GM18498 (cell line): Measurements from ENCODE around the gene EGR4.

Source experiments
- ATAC-seq: cut with Tn5 transposase; IDR thresholded peaks from one replicate; pipeline ENCODE4 v1.9.1; 2021; ENCODE audit warnings: mild to moderate bottlenecking, moderate library complexity; ENCODE audit not compliant: unreplicated experiment

The EGR4 gene

DNA sequence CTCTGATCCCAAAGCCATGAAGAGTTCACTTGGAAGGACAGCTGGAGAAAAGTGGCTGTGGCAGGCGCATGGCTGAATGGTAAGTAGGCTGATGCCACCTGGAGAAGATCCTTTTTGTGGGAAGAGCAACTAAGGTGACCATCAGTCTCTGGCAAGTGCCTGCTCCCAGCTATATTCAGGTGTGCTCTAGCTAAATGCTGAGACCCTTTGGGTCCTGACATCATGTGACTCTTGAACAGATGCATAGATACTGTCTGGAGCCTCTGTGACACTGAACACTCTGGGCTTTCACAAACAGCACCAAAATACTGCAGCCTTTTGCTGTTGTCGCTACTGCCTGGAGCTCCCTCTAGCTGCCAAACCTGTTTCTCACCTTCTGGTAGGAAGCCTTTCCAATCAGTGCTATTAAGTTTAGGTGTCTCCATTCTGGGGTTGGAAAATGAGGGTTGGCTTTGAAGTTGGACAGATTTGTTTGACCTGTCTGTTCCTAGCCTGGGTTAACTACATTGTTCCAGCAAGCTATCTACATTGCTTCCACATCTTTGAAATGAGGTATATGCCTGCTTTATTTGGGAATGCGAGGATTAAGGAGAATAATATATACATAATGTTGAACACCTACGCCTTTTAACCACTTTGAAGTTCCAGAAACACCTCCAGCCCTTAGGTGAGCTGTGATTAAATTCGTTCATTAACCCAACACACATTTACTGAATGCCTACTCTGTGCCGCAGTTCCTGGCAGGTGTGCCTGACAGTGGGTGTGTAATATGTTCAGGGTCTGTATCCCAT lies 3.1 kb downstream of the EGR4 start:
- ATAC-seq = no peak

DNA sequence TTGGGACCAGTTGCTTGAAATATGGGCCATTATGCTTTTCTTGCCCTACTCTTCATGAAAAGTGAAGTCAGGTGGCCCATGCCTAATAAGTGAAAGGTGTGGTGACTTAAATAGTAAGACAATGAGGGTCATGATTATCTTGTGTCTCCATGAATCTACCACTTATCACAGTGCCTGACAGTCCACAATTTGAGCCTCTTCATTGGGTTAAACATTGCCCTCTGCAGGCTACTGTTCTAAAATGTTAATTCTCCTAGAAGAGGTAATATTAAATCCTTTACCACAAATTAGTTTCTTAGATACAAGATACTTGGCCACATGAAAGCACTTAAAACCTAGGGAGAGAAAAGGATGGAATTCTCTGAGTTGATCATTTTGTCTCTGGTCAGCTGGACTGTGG lies 4.0 kb downstream of the EGR4 start:
- ATAC-seq = no peak

DNA sequence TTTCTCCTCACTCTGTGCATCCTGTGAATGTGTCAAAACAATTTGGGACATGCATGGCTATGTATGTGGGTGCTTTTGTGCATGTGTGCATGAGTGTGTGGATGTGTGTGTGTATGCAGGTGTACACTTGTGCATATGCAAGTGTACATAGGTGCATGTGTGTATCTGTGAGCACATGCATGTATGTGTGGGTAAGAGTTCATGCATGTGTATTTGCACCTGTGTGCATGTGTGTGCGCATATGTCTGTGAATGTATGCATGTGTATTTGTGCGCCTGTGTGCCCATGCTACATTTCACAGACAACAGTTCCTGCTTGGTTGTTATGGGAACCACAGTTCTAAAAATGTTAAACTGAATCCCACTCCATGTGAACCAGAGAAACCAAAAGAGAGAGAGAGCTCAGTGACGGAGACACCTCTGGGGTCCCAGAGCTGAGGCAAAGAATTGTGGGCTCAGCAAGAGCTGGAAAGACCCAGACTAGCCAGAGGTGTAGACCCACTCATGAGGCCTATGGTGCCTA lies 7.2 kb downstream of the EGR4 start:
- no peak for ATAC-seq

DNA sequence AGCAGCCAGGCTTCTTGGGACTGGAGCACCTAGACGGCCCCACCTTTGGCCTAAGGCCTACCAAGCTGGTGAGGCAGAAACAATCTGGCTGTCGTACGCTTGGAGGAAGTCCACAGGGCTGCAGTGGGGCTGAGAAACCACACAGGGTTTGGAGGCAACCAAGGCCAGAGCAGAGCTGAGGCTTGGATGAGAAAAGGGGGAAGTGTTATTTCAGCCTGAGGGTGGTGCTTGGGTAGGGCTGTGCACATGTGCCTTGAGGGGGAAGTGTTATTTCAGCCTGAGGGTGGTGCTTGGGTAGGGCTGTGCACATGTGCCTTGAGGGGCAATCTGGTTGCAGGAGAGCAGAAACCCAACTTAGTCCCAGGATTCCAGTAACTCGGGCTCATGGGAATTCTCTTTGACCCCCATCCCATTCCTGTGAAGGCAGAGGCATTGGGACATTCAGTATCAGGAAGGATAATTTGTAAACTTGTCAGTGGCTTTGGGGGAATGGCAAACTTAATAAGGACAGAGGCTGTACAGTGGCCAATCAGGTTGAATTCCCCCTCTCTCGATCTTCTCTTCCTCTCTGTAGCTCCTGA lies 8.1 kb downstream of the EGR4 start:
- peak; percentile 53 for ATAC-seq

DNA sequence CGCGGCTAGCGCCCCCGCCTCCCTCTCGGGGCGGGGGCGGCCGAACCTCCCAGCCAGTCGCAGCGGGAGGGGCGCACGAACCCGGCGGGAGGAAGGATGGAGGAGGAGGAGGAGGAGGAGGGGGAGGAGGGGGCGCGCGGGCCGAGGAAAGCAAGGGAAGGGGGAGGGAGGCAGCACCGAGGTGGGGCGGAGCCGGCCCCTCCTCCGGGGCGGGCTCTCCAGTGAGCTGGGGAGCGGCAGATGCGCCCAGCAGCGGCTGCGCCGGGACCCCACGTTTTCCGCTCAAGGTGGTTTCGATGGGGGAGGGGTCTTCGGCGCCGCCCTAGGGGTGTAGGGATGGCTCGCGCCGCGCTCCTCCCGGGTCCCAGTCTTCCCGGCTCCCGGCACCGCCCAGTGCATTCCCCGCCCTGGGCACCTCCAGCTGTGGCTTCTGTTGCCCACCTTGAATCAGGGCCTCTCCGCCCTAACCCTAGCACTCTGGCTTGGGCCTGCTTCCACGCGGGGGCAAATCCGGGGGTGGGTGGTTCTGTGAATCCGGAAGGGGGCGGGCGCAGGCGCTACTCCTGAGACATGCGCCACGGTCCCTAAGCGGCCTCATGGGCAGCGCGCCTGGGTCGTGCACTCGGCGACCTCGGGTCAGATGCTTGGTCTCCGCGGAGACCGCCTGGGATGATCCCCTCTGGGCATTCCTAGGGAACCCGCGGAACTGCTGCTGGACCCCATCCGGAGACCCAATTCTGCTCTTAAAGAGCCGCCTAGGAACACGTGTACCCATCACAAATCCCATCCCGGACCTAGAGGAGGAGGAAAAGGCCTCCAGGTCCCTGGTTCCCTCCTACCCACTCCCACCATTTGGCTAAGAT lies 8.8 kb downstream of the EGR4 start, which contains the start of gene FBXO41:
Gene FBXO41 (minus strand): TSS at position 183 of the 863 bp plus-strand sequence. CDS start 14,848 bp downstream, outside the sequence.
- peak; percentile 83 for ATAC-seq

DNA sequence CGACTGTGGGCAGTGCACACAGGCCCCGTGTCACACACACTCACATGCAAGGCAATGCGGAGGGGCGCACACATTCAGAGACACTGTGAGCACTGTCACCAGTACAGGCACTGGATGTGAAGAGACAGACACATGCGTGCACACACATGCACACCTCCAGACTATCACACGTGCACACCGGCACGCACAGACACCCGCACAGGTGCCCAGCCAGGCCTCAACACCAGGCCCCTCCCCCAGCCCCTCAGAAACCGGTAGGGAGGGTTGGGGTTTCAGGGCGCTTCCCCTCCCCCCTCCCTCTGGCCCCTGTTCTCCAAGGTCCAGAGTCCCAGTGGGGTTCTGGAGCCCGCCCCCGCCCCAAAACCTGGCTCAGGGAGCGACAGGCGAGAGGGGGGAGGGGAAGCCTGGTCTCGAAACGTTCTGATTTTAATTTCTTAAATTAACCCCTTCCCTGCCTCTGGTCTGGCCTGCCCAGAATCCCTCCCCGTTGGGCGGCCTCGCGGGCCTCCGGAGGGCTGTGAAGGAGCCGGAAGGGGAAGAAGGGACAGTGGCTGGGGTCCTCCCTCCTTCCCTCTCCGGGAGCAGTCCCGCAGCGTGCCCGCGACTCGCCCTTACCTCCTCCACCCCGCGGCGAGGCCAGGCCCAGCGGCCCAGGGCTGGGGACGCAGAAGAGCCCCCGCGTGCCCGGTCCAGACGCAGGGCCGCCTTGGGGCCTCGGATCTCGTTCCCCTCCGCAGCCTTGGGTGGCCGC lies 9.6 kb downstream of the EGR4 start:
- ATAC-seq = peak; percentile 24

DNA sequence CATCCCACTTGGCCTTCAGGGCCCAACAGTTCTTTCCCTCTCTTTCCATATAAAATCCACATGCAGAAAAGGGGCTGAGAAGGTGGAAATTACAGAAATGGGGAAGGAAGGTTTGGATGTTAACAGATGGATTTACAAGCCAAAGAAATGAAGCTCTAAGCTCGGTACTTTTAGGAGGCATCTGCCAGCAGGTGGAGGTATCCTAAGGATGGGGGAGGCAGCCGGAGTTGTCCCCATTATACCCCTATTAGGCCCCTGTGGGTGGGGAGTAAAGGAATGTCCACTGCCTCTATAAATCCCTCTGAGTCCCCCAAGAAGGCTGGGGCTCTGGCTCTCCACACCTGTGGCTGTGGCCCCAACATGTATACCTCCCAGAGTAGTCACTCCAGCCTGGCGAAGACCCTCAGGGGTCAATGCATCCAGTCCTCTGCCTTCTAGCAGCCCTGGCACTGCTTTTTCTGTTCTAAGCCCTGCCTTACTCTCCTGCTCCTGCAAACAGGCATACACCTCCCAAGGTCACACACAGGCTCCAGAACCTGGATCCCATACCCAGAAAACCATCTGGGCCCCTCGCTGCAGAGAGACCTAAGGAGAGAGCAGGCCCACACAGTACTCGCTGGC lies 10.3 kb downstream of the EGR4 start:
- ATAC-seq = no peak

DNA sequence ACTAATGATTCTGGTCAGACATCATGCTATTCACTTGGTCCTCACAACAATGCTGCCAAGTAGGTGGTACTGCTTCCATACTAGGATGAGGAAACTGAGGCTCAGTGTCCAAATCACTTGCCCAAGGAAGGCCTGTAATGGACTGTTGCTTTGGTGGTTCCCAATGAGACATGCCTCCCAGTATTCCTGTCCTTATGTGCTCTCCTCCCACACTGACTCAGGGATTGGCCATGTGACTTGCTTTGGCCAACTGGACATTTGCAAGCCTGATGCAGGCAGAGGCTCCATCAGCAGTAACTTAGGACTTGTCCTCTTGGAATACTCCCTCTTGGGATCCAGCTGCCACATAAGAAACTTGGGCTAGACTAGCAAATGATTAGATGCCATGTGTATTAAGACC lies 12.1 kb downstream of the EGR4 start:
- ATAC-seq = no peak

DNA sequence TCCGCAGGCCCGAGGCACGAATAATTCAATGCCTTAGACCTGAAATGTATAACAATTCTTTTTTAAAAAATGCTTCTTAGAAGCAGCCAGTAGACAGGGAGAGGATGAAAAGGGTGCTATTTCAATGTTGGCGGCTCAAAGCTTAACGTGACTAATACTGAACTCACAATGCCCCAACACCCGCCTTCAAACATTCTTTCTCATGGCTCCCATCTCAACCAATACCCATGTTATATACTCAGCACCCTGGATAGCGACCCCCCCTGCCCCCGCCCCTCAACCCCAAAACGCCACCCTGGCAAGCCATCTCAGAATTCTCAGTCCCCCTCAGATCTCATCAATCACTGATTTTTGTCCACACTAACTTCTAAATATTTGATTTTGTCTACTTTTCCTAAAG lies 13.5 kb downstream of the EGR4 start:
- ATAC-seq = no peak

DNA sequence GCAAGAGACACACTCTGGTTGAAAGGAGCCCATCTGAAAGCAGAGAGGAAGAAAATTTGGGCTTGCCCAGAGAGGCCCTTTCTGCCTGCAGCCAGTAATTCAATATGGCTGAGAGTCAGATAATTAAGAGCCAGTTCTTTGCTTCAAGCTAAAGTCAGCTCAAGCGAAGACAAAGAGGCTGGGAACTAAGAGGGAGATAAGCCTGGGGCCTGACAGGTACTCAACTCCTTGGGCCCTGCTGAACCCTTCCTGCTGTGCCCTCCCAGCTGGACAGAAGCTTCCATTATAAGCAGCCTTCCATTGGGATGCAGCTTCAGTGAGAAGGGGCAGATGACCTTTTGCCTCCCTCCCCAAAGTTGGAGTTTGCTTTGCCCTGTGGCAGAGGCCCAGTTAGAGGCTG lies 21.1 kb downstream of the EGR4 start:
- no peak for ATAC-seq

DNA sequence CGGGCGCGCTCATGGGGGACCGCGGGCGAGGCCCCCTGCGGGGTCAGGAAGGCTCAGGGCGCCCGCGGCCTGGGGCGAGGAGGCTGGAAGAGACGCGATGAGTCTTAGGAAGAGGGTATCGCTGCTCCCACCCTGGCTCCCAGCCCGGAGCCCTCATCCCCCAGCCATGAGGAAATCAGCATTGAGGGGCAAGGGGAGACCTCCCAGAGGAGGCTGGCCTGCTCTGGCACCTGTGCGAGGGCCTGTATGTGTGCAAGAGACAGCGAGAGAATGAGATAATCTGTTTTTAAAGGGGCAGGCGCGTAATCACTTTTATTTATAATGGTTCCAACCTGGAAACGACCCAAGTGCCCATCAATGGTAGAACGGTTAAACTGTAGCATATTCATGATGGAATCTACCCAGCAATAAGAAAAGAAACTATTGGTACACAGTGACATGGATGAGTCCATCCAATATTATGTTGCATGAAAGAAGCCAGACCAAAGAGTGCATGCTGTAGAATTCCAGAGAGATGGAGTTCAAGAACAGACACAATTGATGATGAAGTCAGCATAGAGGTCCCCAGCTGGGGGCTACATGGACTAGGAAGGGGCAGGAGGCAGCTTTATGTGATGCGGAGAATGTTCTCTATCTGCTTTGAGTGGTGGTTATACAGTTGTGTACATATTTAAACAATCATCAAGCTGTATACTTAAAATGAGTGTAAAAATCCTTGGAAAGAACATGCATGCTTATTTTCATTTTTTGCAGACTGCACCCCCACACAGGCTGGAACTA lies 23.5 kb downstream of the EGR4 start:
- no peak for ATAC-seq

DNA sequence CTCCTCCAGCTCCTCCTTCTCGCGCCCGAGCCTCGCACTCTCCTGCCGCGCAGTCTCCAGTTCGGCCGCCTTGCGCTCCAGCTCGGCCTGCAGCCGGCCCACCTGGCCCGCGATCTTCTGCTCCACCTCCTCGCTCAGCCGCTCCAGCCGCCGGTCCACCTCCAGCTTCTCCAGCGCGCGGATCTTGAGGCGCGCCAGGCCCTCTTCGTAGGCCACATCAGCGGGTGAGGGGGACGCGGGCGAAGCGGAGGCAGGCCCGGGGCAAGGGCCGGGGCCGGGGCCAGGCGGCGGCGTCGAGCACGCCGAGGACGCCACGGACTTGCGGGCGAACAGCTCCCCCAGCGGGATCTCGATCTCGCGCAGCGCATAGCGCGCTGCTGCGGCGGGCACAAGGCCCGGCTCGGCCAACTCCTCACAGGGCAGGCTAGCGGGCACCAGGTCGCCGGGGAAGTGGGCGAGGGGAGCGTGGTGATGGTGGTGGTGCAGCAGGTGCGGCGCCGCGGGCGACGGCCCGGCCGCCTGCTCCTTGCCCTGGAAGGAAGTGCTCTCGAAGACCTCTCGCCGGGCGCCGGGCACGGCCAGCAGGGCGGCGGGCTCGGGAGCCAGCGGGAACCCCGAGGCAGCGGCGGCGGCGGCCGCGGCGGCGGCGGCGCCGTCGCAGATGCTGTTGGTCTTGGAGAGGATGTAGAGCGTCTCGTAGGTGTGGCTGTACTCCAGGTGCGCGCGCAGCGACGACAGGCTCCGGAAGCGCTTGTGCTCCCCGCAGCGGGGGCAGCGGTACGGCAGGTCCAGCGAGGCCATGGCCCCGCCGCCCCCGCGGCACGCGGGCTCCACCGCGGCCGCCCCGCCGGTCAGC lies 24.3 kb downstream of the EGR4 start:
- ATAC-seq = peak; percentile 59

DNA sequence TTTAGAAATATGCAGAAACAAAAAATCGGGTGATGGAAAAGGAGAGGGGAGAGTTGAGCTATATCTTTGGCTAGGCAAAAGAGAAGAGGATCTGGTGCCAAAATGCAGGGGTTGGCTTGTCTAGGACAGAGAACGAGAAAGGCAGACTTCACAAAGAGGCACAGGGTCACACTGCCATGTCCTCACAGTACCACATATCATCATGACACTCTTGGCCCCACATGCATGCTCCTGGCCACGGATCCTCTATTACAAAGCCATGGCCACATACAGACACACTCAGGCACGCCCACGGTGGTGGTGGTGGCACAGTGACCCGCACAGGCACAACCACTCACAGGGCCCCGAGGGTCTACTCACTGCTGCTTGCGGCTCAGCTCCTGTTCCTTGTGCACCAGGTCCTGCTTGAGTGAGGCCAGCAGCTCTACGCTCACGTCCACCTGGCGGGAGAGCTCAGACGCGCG lies 24.9 kb downstream of the EGR4 start:
- no peak for ATAC-seq

DNA sequence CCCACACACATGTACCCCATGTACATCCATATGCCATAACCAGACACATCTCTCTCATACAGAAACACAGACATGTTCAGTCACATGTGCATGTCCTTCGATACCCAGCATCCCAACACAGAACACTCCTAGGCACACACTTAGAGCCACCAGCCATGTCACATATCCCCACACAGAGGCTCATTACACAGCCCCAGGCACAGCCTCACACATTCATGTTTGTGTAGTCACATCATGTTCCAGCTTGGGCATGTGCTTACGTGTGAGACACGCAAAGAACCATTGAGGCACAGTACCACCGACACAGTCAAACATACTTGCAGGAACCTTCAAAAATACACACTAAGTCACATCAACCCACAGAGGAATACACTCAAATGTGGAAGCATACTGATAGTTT lies 26.3 kb downstream of the EGR4 start:
- no peak for ATAC-seq

DNA sequence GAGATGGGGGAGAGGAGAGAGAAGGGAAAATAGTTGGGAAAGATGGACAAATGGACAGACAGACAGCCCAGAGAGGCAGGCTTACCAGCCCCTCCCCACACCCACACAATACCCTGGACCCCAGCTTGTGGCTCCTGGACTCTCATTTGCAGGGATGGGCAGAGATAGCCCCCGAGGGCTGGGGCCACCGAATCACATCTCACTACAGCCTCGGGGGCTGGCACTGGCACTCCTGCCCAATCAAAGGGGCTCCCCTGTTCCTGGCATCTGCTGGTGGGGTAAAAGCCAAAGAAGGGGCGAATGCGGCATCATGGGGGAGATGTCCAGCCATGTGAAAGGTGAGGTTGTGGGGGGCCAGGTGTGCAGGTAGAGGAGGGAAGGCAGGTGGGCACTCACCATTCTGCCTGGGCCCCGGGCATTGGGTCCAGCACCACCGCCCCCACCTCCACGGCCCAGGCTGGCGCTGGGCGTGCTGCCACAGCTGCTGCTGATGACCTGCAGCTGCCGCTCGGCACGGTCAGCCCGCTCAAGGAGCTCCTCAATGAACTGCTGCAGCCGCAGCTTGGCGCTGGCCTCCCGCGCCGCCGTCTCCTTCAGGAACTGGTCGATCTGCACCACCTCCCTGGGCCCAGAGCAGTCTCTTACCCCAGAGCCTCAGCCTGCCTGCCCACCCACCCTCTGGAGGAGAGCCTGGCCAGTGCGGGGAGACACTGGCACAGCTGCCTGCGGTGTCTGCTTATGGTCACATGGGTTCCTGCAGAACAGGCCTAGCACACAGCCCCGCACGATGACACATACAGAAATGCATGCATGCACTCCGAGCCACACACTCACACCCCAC lies 27.1 kb downstream of the EGR4 start:
- ATAC-seq = no peak

DNA sequence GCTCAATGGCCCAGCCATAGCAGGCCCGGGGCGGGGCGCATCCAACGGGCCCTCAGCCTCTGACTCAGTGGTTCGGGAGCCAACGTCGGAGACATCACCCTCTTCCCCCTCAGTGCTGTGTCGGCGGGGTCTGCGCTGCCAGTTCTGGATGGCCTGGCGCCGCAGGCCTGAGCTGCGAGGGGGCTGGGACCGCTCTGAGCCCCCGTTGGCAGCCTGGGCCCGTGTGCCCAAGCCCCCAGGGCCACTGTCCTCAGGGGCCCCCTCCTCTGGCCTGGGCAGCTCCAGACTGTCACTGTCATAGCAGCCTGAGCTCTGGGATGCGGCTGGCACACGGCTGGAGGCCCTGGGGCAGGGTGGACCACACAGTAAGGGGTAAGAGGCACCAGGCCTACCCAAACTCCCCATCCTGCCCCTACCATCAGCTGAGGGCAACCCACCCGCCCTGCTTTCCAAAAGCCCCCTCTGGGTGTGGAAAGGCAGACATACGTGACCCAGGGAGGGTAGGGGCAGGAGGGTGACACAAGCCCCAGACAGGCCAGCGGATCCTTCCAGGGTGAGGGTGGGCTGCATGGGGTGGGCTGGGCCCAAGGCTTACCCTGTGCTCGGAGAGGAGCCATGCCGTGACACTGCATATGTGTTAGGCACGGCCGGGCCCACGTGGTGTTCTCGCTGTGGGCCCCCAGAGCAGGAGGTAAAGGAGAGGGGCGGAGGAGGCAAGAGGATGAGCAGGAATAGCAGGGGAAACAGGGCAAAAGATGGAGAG lies 27.9 kb downstream of the EGR4 start:
- no peak for ATAC-seq

DNA sequence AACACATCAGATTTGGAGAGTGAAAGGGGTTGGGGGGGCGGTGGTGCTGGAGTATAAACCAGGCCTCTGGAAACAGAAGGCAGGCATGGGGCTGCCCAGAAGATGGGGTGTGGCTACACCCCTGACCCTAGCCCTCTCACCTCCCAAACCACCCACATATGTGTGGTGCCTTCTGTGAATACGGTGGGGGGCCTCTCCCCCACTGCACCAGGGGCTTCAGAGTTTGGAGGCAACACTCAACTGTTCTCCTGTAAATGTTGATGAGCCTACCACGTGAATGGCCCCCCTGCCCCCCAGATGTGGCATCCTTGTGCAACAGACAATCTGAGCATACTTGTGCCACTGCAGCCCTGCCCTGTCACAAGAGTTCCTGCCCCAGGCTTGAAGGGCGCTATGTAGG lies 28.6 kb downstream of the EGR4 start:
- ATAC-seq = no peak
